Mesothelial cell of epicardium (in vitro differentiated cells): Measurements from ENCODE around the gene ARHGEF40. TPM values are rescaled to one million over a fixed set of nuclear protein-coding genes. Genes with fewer than 3 reads are reported as not detected.

Source experiments
- DNase-seq, 2 experiments: peaks; one replicate each; pipeline ENCODE4 v3.0.0; 2021; ENCODE audit warnings: low spot score in 2 of 2; ENCODE audit not compliant: unreplicated experiment in 2 of 2
- H3K27ac Mint-ChIP-seq: 2 replicates; pipeline ENCODE4 v1.8.0; 2021; ENCODE audit warnings: mixed read lengths
- H3K27me3 Mint-ChIP-seq: 2 replicates; pipeline ENCODE4 v1.8.0; 2021; ENCODE audit warnings: low read depth, mixed read lengths
- H3K36me3 Mint-ChIP-seq: 2 replicates; pipeline ENCODE4 v1.8.0; 2021; ENCODE audit warnings: mixed read lengths
- H3K4me1 Mint-ChIP-seq: 2 replicates; pipeline ENCODE4 v1.8.0; 2021; ENCODE audit warnings: mixed read lengths
- H3K4me3 Mint-ChIP-seq: 2 replicates; pipeline ENCODE4 v1.8.0; 2021; ENCODE audit warnings: mild to moderate bottlenecking, moderate library complexity, mixed read lengths
- H3K9me3 Mint-ChIP-seq: 2 replicates; pipeline ENCODE4 v1.8.0; 2021; ENCODE audit warnings: mixed read lengths
- total RNA-seq: library from RNA; stranded (reverse); gene quantifications from 3 replicates; pipeline ENCODE4 v1.2.1, GENCODE V29; 2021
- TF ChIP-seq, protein P1 (sequence below): fragments of 200-600 bp; sonication (generic); IDR thresholded peaks from one replicate; pipeline ENCODE4 v1.5.0; 2021; ENCODE audit warnings: antibody characterized with exemption; ENCODE audit not compliant: unreplicated experiment

Gene ARHGEF40
- total RNA-seq, 1 donor from 2014 or later: 96.2 TPM

DNA sequence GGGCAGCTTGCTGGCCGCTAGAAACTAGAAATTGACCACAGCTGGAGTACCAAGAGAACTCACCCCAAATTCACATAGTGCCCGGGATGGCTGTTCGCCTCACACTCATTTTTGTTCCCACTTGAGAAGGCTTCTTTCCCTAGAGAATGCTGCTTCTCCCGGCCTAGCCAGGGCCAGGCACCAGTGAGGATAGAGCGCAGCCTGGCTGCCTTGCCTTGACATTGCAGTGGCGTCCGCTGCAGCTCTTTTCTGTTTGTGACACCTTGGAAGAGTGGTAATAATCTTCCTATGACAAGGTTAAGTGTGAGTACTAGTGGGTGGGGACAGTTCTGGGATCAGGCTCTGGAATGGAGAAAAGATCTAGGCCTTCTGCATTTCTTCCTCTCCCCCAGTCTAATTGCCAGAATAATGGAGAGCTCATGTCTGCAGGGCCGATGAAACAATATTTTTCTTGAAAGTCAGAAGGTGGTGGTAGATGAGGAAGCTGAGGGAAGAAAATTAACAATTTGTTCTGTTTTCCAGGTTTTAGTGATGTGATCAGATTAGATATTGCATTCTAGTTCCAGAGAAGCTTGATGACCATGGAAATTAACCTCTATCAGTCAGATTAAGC is 34.5 kb downstream of the ARHGEF40 start:
- peak overlapping the region; percentile 95 for H3K27ac Mint-ChIP-seq
- peaks cover 52% of the 10 kb centered on the region for H3K4me1 Mint-ChIP-seq
- H3K36me3 Mint-ChIP-seq: no peaks in the 10 kb centered on the region
- peak overlapping the region; percentile 84 for H3K4me3 Mint-ChIP-seq
- no peaks in the 10 kb centered on the region for H3K27me3 Mint-ChIP-seq
- no peaks in the 10 kb centered on the region for H3K9me3 Mint-ChIP-seq
- TF ChIP-seq, protein P1, sequence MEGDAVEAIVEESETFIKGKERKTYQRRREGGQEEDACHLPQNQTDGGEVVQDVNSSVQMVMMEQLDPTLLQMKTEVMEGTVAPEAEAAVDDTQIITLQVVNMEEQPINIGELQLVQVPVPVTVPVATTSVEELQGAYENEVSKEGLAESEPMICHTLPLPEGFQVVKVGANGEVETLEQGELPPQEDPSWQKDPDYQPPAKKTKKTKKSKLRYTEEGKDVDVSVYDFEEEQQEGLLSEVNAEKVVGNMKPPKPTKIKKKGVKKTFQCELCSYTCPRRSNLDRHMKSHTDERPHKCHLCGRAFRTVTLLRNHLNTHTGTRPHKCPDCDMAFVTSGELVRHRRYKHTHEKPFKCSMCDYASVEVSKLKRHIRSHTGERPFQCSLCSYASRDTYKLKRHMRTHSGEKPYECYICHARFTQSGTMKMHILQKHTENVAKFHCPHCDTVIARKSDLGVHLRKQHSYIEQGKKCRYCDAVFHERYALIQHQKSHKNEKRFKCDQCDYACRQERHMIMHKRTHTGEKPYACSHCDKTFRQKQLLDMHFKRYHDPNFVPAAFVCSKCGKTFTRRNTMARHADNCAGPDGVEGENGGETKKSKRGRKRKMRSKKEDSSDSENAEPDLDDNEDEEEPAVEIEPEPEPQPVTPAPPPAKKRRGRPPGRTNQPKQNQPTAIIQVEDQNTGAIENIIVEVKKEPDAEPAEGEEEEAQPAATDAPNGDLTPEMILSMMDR: peak; percentile 59
- DNase-seq: peak in 1 of 2 experiments; percentile 72

DNA sequence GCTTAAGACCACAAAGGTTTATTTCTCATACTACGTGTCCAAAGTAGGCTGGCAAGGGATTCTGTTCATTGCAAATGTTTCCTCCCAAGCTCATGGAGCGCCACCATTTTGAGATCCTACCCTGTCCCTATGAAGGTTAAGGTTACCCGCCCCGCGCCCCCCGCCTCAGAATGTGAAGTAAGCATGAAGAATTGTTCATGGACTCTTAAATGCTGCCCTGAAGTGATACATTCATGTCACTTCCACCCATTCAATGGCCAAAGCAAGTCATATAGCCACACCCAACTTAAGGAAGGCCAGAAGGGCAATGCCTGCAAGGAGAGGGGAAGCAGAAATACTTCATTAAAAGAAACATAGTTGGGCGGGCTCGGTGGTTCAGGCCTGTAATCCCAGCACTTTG is 35.0 kb downstream of the ARHGEF40 start:
- peak overlapping the region; percentile 95 for H3K27ac Mint-ChIP-seq
- TF ChIP-seq, protein P1: no peak
- H3K27me3 Mint-ChIP-seq: no peaks in the 10 kb centered on the region
- no peaks in the 10 kb centered on the region for H3K36me3 Mint-ChIP-seq
- DNase-seq: no peak
- no peaks in the 10 kb centered on the region for H3K9me3 Mint-ChIP-seq
- H3K4me1 Mint-ChIP-seq: peaks cover 53% of the 10 kb centered on the region
- peak overlapping the region; percentile 84 for H3K4me3 Mint-ChIP-seq

DNA sequence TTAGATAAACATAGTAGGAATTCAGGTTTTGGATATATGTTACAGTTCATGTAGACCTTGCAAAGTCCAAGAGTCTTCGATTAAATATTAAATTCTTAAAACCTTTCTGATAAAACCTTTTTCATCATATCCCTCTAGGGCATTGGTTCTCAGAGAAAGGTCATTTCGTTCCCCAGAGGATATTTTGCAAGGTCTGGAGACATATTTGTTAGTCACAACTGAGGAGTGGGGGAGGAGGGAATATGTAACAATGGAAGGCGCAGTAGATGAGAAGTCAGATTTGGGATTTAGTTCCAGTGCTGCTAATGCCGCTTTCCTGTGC is 36.0 kb downstream of the ARHGEF40 start:
- no peak for DNase-seq
- no peak overlapping the region for H3K4me3 Mint-ChIP-seq
- H3K36me3 Mint-ChIP-seq: no peaks in the 10 kb centered on the region
- H3K27ac Mint-ChIP-seq: peak overlapping the region; percentile 64
- TF ChIP-seq, protein P1: no peak
- H3K27me3 Mint-ChIP-seq: no peaks in the 10 kb centered on the region
- H3K4me1 Mint-ChIP-seq: peaks cover 54% of the 10 kb centered on the region
- H3K9me3 Mint-ChIP-seq: no peaks in the 10 kb centered on the region

DNA sequence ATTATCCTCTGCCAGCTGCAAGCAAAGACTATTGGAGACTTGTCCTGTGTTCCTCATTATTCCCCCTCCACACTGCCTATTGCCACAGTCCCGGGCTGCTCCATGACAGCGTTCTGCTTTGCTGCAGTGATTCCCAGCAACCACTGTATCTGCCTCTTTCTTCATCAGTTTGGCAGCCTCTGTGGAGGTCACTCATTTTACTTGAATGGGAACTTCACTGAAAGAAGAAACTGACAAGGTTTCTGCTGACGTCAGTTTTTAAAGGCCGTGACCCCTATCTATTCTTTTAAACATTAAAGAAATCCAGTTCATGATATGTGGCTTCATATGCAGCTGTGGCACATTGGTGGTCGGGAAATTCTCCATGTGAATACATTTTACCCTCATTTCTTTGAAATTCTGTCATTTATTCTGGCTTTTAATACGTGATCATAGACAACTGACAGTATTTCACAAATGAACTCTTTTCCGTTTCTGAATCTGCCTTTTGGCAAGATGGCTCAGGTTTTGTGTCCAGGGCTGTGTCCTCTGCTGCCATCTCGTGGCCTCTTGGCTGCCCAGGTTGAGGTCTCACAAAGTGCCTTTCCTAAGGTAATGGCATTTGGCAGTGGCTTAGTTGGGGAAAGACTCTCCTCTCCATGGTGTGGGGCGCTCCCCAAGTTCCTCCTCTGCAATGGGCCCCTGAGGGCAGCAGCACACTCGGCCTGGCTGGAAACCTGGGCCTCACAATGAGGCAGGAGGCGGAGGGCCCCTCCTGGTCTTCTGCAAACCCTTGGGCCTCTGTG is 36.6 kb downstream of the ARHGEF40 start:
- Mint-ChIP-seq H3K4me1 (peaks cover 54% of the 10 kb centered on the region), H3K27me3 (no peaks in the 10 kb centered on the region), H3K36me3 (no peaks in the 10 kb centered on the region), H3K4me3 (peak overlapping the region; percentile 14), H3K27ac (peak overlapping the region; percentile 64), H3K9me3 (no peaks in the 10 kb centered on the region)
- TF ChIP-seq, protein P1: peak; percentile 70
- DNase-seq: peak in 1 of 2 experiments; percentile 82

DNA sequence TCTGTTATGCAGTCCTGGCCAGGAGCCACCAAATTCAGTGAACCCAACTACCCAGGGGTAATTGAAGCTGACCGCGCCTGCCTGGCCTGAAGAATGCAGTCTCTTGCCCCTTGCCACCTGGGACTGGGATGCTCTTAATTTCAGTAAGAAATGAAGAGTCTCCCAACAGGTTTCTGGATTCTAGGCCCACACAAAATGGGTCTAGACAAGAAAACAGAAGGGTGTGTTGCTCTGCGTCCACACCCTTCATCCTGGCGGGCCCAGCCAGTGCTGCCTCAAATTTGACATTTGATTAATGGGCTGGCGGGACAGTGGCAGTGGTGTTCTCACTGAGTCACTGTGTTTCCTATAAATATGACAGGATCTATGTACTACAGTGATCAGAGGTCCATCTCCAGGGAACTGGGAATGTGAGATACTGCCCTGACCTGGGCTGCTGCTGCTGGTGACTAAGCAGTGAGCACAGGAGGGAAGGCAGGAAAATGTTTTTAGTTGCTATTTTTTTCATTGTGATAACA is 37.2 kb downstream of the ARHGEF40 start:
- Mint-ChIP-seq H3K27ac (peak overlapping the region; percentile 64), H3K36me3 (no peaks in the 10 kb centered on the region)

More for the DNA sequence above, 37.2 kb downstream of the ARHGEF40 start:
- H3K4me3 Mint-ChIP-seq: no peak overlapping the region
- H3K9me3 Mint-ChIP-seq: no peaks in the 10 kb centered on the region
- H3K27me3 Mint-ChIP-seq: no peaks in the 10 kb centered on the region
- H3K4me1 Mint-ChIP-seq: peaks cover 50% of the 10 kb centered on the region
- no peak for DNase-seq
- TF ChIP-seq, protein P1: no peak
